Neural progenitor cell (in vitro differentiated cells): ENCODE measurements around the gene ATXN1. TPM values are rescaled to one million over a fixed set of nuclear protein-coding genes. Genes with fewer than 3 reads are reported as not detected.
A peak's percentile ranks its signal among the peaks of the same experiment; 100 is the strongest.

Experiments used
- DNase-seq: peaks from one replicate; pipeline ENCODE4 v3.0.0-alpha.2; 2016; ENCODE audit warnings: low spot score
- H2AFZ ChIP-seq: fragments of 200-600 bp; sonication (generic); replicated peaks from 2 replicates; pipeline ENCODE4 v1.6.1; 2016; ENCODE audit warnings: antibody characterized with exemption
- H3F3A ChIP-seq: fragments of 200-600 bp; sonication (generic); 2 replicates; pipeline ENCODE4 v1.6.1; 2016; ENCODE audit warnings: antibody characterized with exemption, low read depth
- H3K27ac ChIP-seq: fragments of 200-600 bp; sonication (generic); 2 replicates; pipeline ENCODE4 v1.5.1; 2016; ENCODE audit warnings: mild to moderate bottlenecking
- H3K27me3 ChIP-seq: fragments of 200-600 bp; sonication (generic); 2 replicates; pipeline ENCODE4 v1.6.1; 2016; ENCODE audit warnings: mild to moderate bottlenecking, moderate library complexity
- H3K36me3 ChIP-seq: fragments of 200-600 bp; sonication (generic); 2 replicates; pipeline ENCODE4 v1.5.1; 2016
- H3K4me1 ChIP-seq: fragments of 200-600 bp; sonication (generic); 2 replicates; pipeline ENCODE4 v1.6.1; 2016; ENCODE audit warnings: mixed run types
- H3K4me2 ChIP-seq: fragments of 200-600 bp; sonication (generic); 2 replicates; pipeline ENCODE4 v1.6.1; 2016
- H3K4me3 ChIP-seq: fragments of 200-600 bp; sonication (generic); 2 replicates; pipeline ENCODE4 v1.5.1; 2016
- H3K79me2 ChIP-seq: fragments of 200-600 bp; sonication (generic); 2 replicates; pipeline ENCODE4 v1.6.1; 2016; ENCODE audit warnings: low read depth
- H3K9ac ChIP-seq: fragments of 200-600 bp; sonication (generic); 2 replicates; pipeline ENCODE4 v1.6.1; 2016
- H3K9me3 ChIP-seq: fragments of 200-600 bp; sonication (generic); 2 replicates; pipeline ENCODE4 v1.5.1; 2016; ENCODE audit warnings: low read depth
- H4K20me1 ChIP-seq: fragments of 200-600 bp; sonication (generic); 2 replicates; pipeline ENCODE4 v1.6.1; 2016; ENCODE audit warnings: low read depth
- H3K27ac Mint-ChIP-seq: 3 replicates; pipeline ENCODE4 v1.8.0; 2021; ENCODE audit warnings: mixed read lengths
- H3K27me3 Mint-ChIP-seq: 2 replicates; pipeline ENCODE4 v1.8.0; 2022; ENCODE audit warnings: low read depth, mild to moderate bottlenecking, inconsistent platforms, moderate library complexity, mixed read lengths; ENCODE audit not compliant: insufficient read depth
- H3K36me3 Mint-ChIP-seq: 3 replicates; pipeline ENCODE4 v1.8.0; 2021; ENCODE audit warnings: mixed read lengths
- H3K4me1 Mint-ChIP-seq: 3 replicates; pipeline ENCODE4 v1.8.0; 2021; ENCODE audit warnings: mixed read lengths
- H3K4me3 Mint-ChIP-seq: 3 replicates; pipeline ENCODE4 v1.8.0; 2021; ENCODE audit warnings: mild to moderate bottlenecking, moderate library complexity, mixed read lengths
- H3K9me3 Mint-ChIP-seq: 3 replicates; pipeline ENCODE4 v1.8.0; 2020; ENCODE audit warnings: mixed read lengths
- CTCF ChIP-seq: fragments of 200-600 bp; sonication (generic); IDR thresholded peaks from 2 replicates; pipeline ENCODE4 v1.5.1; 2017; ENCODE audit warnings: antibody characterized with exemption, mild to moderate bottlenecking
- EZH2 ChIP-seq: fragments of 200-600 bp; sonication (generic); IDR thresholded peaks from 2 replicates; pipeline ENCODE4 v1.6.1; 2017; ENCODE audit warnings: antibody characterized with exemption, mild to moderate bottlenecking, moderate library complexity
- EZH2phosphoT487 ChIP-seq: fragments of 200-600 bp; sonication (generic); IDR thresholded peaks from 2 replicates; pipeline ENCODE4 v1.6.1; 2017; ENCODE audit warnings: antibody characterized with exemption
- total RNA-seq: library from RNA; depleted of rRNA; stranded (reverse); fragments of >200 nt; gene quantifications from 2 replicates; pipeline ENCODE4 v1.2.3, GENCODE V29; 2015; ENCODE audit warnings: low replicate concordance

ATXN1 gene
- total RNA-seq, 1 donor from 2014 or later: 3.6 TPM

- Histone ChIP-seq H3K9ac (no peak overlapping the region), H3K4me2 (no peak overlapping the region), H4K20me1 (no peaks in the 10 kb centered on the region), H3K4me1 (peaks cover 12% of the 10 kb centered on the region), H3K27ac (no peak overlapping the region), H3K4me3 (no peak overlapping the region), H2AFZ (peak overlapping the region; percentile 29), H3K27me3 (peaks cover 19% of the 10 kb centered on the region), H3K36me3 (no peaks in the 10 kb centered on the region), H3K9me3 (no peaks in the 10 kb centered on the region), H3K79me2 (no peaks in the 10 kb centered on the region), H3F3A (no peaks in the 10 kb centered on the region)
- peaks cover 7% of the 10 kb centered on the region for H3K27me3 Mint-ChIP-seq
- peak overlapping the region; percentile 7 for H3K27ac Mint-ChIP-seq
- no peak for DNase-seq
- TF ChIP-seq EZH2phosphoT487 (no peak), CTCF (no peak), EZH2 (no peak)
- H3K9me3 Mint-ChIP-seq: peaks cover 13% of the 10 kb centered on the region
- peaks cover 3% of the 10 kb centered on the region for H3K36me3 Mint-ChIP-seq
- H3K4me1 Mint-ChIP-seq: peaks cover 37% of the 10 kb centered on the region
- peak overlapping the region; percentile 41 for H3K4me3 Mint-ChIP-seq
Measured at GRCh38 chr6:16804546-16805242, 43.4 kb upstream of the ATXN1 start.

- H3K27ac Mint-ChIP-seq: peak overlapping the region; percentile 46
- no peak overlapping the region for H2AFZ ChIP-seq
- H3K4me1 ChIP-seq: peaks cover 12% of the 10 kb centered on the region
- peak; percentile 31 for DNase-seq
- H4K20me1 ChIP-seq: no peaks in the 10 kb centered on the region
- H3K36me3 ChIP-seq: no peaks in the 10 kb centered on the region
- H3K9me3 ChIP-seq: no peaks in the 10 kb centered on the region
- H3F3A ChIP-seq: no peaks in the 10 kb centered on the region
- TF ChIP-seq CTCF: no peak
- TF ChIP-seq EZH2phosphoT487: no peak
- TF ChIP-seq EZH2: no peak
- H3K27ac ChIP-seq: no peak overlapping the region
- H3K4me2 ChIP-seq: peak overlapping the region; percentile 50
- H3K79me2 ChIP-seq: no peaks in the 10 kb centered on the region
- peaks cover 5% of the 10 kb centered on the region for H3K27me3 Mint-ChIP-seq
- H3K4me3 Mint-ChIP-seq: peak overlapping the region; percentile 80
- H3K36me3 Mint-ChIP-seq: no peaks in the 10 kb centered on the region
- H3K27me3 ChIP-seq: peaks cover 19% of the 10 kb centered on the region
- H3K9ac ChIP-seq: no peak overlapping the region
- H3K9me3 Mint-ChIP-seq: peaks cover 4% of the 10 kb centered on the region
- H3K4me3 ChIP-seq: peak overlapping the region; percentile 13
- peaks cover 37% of the 10 kb centered on the region for H3K4me1 Mint-ChIP-seq
Measured at GRCh38 chr6:16803294-16804200, 42.3 kb upstream of the ATXN1 start.

GRCh38 chr6:16802071-16802470, 40.8 kb upstream of the ATXN1 start:
- Mint-ChIP-seq H3K27ac (no peak overlapping the region), H3K9me3 (no peaks in the 10 kb centered on the region), H3K27me3 (peaks cover 7% of the 10 kb centered on the region), H3K4me1 (peaks cover 37% of the 10 kb centered on the region), H3K36me3 (no peaks in the 10 kb centered on the region), H3K4me3 (no peak overlapping the region)
- no peak overlapping the region for H3K27ac ChIP-seq
- DNase-seq: no peak
- no peak overlapping the region for H3K4me2 ChIP-seq
- no peaks in the 10 kb centered on the region for H3K79me2 ChIP-seq
- no peak overlapping the region for H3K4me3 ChIP-seq
- TF ChIP-seq EZH2phosphoT487: no peak
- TF ChIP-seq EZH2: no peak
- TF ChIP-seq CTCF: no peak
- H2AFZ ChIP-seq: no peak overlapping the region
- H3K9me3 ChIP-seq: no peaks in the 10 kb centered on the region
- no peaks in the 10 kb centered on the region for H3K36me3 ChIP-seq
- H3K27me3 ChIP-seq: peaks cover 19% of the 10 kb centered on the region
- H3K4me1 ChIP-seq: peaks cover 12% of the 10 kb centered on the region
- H4K20me1 ChIP-seq: no peaks in the 10 kb centered on the region
- H3F3A ChIP-seq: no peaks in the 10 kb centered on the region
- no peak overlapping the region for H3K9ac ChIP-seq
